Measurements from ENCODE around the gene TNFRSF18. TPM values are rescaled to one million over a fixed set of nuclear protein-coding genes. Genes with fewer than 3 reads are reported as not detected.
"Not testable (repeated sequence)": the region's sequence is repeated elsewhere in the genome, so short reads cannot be mapped to it uniquely, and the experiment has no call there.

The TNFRSF18 gene
- polyA plus RNA-seq, 1 donor from 2014 or later, result not detected

DNA sequence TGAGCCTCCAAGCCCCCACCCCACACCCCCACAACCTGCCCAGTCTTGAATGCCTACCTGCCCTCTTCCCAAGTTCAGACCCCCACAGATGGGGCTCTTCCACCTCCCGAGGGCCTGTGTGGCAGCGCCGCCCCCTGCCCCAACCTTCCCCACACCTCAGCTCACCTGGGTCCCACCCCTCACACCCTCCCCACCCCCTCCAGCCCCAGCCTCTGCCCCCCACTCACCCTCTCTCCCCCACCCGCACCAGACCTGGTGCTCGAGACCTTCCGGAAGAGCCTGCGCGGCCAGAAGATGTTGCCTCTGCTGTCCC is 9.2 kb downstream of the TNFRSF18 start:
- peaks cover 7% of the 10 kb centered on the region for H3K27me3 ChIP-seq (ENCODE audit: insufficient read depth, low read depth, low read length)
- TF ChIP-seq TAF1 (IDR thresholded peaks at IDR 0.05; ENCODE audit: low read depth) (no peak), SMC3 (conservative IDR thresholded peaks at IDR 0.05; ENCODE audit: poor library complexity) (no peak), MXI1 (conservative IDR thresholded peaks at IDR 0.05; ENCODE audit: poor library complexity, severe bottlenecking) (no peak), EZH2 (IDR thresholded peaks at IDR 0.05; ENCODE audit: borderline replicate concordance, insufficient read depth, low read length, poor library complexity, severe bottlenecking) (no peak), RAD21 (conservative IDR thresholded peaks at IDR 0.05) (no peak), POLR2AphosphoS5 (IDR thresholded peaks at IDR 0.05) (no peak), EP300 (conservative IDR thresholded peaks at IDR 0.05; ENCODE audit: poor library complexity, severe bottlenecking) (no peak)
- TF ChIP-seq, protein P1, sequence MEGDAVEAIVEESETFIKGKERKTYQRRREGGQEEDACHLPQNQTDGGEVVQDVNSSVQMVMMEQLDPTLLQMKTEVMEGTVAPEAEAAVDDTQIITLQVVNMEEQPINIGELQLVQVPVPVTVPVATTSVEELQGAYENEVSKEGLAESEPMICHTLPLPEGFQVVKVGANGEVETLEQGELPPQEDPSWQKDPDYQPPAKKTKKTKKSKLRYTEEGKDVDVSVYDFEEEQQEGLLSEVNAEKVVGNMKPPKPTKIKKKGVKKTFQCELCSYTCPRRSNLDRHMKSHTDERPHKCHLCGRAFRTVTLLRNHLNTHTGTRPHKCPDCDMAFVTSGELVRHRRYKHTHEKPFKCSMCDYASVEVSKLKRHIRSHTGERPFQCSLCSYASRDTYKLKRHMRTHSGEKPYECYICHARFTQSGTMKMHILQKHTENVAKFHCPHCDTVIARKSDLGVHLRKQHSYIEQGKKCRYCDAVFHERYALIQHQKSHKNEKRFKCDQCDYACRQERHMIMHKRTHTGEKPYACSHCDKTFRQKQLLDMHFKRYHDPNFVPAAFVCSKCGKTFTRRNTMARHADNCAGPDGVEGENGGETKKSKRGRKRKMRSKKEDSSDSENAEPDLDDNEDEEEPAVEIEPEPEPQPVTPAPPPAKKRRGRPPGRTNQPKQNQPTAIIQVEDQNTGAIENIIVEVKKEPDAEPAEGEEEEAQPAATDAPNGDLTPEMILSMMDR (IDR thresholded peaks at IDR 0.05; ENCODE audit: poor library complexity, severe bottlenecking), result no peak
- TF ChIP-seq, protein P2, sequence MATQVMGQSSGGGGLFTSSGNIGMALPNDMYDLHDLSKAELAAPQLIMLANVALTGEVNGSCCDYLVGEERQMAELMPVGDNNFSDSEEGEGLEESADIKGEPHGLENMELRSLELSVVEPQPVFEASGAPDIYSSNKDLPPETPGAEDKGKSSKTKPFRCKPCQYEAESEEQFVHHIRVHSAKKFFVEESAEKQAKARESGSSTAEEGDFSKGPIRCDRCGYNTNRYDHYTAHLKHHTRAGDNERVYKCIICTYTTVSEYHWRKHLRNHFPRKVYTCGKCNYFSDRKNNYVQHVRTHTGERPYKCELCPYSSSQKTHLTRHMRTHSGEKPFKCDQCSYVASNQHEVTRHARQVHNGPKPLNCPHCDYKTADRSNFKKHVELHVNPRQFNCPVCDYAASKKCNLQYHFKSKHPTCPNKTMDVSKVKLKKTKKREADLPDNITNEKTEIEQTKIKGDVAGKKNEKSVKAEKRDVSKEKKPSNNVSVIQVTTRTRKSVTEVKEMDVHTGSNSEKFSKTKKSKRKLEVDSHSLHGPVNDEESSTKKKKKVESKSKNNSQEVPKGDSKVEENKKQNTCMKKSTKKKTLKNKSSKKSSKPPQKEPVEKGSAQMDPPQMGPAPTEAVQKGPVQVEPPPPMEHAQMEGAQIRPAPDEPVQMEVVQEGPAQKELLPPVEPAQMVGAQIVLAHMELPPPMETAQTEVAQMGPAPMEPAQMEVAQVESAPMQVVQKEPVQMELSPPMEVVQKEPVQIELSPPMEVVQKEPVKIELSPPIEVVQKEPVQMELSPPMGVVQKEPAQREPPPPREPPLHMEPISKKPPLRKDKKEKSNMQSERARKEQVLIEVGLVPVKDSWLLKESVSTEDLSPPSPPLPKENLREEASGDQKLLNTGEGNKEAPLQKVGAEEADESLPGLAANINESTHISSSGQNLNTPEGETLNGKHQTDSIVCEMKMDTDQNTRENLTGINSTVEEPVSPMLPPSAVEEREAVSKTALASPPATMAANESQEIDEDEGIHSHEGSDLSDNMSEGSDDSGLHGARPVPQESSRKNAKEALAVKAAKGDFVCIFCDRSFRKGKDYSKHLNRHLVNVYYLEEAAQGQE (IDR thresholded peaks at IDR 0.05; ENCODE audit: borderline replicate concordance), result no peak
- no peaks in the 10 kb centered on the region for H3K79me2 ChIP-seq (replicated peaks; ENCODE audit: insufficient read depth, low read length)

DNA sequence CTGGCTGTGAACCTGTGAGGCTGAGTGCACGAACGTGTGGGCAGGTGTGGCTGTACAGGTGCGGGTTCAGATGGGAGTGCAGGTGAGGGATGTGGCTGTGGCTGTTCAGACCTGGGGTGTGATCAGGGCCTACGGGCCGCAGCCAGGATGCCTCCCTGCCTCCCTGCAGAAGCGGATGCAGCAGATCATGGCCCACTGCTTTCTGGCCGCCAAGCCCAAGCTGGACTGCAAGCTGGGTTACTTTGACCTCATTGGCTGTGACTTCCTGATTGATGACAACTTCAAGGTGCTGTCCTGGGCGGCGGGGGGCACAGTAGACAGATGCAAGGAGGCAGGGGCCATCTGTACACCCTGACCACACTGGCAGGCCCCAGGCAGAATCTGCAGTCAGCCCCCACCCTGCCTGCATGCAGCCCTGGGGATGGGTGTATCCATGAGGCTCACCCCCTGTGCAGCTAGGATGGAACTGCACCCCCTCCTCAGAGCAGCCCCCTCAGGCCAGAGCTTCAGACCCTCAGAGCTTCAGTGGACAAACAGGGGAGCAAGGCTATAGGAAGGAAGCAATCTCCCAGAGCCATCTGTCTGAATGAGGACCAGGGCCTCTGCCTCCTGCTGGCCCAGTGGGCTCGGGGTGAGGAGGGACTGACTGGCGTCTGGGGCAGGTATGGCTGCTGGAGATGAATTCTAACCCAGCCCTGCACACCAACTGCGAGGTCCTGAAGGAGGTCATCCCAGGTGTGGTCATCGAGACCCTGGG is 9.8 kb downstream of the TNFRSF18 start:
- H3K9me2 ChIP-seq (ENCODE audit: insufficient read depth, low read length), result no peaks in the 10 kb centered on the region
- peaks cover 7% of the 10 kb centered on the region for H3K27me3 ChIP-seq (ENCODE audit: insufficient read depth, low read depth, low read length)
- H3K9ac ChIP-seq (ENCODE audit: low read length), result no peak overlapping the region
- H4K20me1 ChIP-seq (ENCODE audit: insufficient read depth), result no peaks in the 10 kb centered on the region
- no peak overlapping the region for H3K27ac ChIP-seq (ENCODE audit: low read length)
- no peak overlapping the region for H3K4me3 ChIP-seq (ENCODE audit: low read length)
- H3K36me3 ChIP-seq (ENCODE audit: insufficient read depth, low read length), result no peaks in the 10 kb centered on the region
- no peak for TF ChIP-seq EZH2 (IDR thresholded peaks at IDR 0.05; ENCODE audit: borderline replicate concordance, insufficient read depth, low read length, poor library complexity, severe bottlenecking)
- no peak for TF ChIP-seq SMC3 (conservative IDR thresholded peaks at IDR 0.05; ENCODE audit: poor library complexity)
- no peak for TF ChIP-seq MXI1 (conservative IDR thresholded peaks at IDR 0.05; ENCODE audit: poor library complexity, severe bottlenecking)
- TF ChIP-seq POLR2AphosphoS5 (IDR thresholded peaks at IDR 0.05), result no peak
- TF ChIP-seq EP300 (conservative IDR thresholded peaks at IDR 0.05; ENCODE audit: poor library complexity, severe bottlenecking), result no peak
- no peak for TF ChIP-seq RAD21 (conservative IDR thresholded peaks at IDR 0.05)
- TF ChIP-seq, protein P2 (IDR thresholded peaks at IDR 0.05; ENCODE audit: borderline replicate concordance), result no peak
- TF ChIP-seq, protein P1 (IDR thresholded peaks at IDR 0.05; ENCODE audit: poor library complexity, severe bottlenecking), result no peak
- no peak for TF ChIP-seq TAF1 (IDR thresholded peaks at IDR 0.05; ENCODE audit: low read depth)
- no peak overlapping the region for H3K4me2 ChIP-seq (ENCODE audit: low read length)
- H3F3A ChIP-seq (ENCODE audit: insufficient read depth, low read length, poor library complexity, severe bottlenecking), result no peaks in the 10 kb centered on the region
- H3K79me2 ChIP-seq (replicated peaks; ENCODE audit: insufficient read depth, low read length), result no peaks in the 10 kb centered on the region
- no peaks in the 10 kb centered on the region for H3K9me3 ChIP-seq (ENCODE audit: low read length)
- H2AFZ ChIP-seq (ENCODE audit: low read depth, low read length), result no peak overlapping the region

More for the DNA sequence above, 9.2 kb downstream of the TNFRSF18 start:
- Histone ChIP-seq H3K9me2 (ENCODE audit: insufficient read depth, low read length) (no peaks in the 10 kb centered on the region), H3F3A (ENCODE audit: insufficient read depth, low read length, poor library complexity, severe bottlenecking) (no peaks in the 10 kb centered on the region), H2AFZ (ENCODE audit: low read depth, low read length) (no peak overlapping the region), H3K9me3 (ENCODE audit: low read length) (no peaks in the 10 kb centered on the region), H3K27ac (ENCODE audit: low read length) (no peak overlapping the region), H3K9ac (ENCODE audit: low read length) (no peak overlapping the region), H4K20me1 (ENCODE audit: insufficient read depth) (no peaks in the 10 kb centered on the region), H3K4me2 (ENCODE audit: low read length) (no peak overlapping the region), H3K4me3 (ENCODE audit: low read length) (no peak overlapping the region), H3K36me3 (ENCODE audit: insufficient read depth, low read length) (no peaks in the 10 kb centered on the region)

DNA sequence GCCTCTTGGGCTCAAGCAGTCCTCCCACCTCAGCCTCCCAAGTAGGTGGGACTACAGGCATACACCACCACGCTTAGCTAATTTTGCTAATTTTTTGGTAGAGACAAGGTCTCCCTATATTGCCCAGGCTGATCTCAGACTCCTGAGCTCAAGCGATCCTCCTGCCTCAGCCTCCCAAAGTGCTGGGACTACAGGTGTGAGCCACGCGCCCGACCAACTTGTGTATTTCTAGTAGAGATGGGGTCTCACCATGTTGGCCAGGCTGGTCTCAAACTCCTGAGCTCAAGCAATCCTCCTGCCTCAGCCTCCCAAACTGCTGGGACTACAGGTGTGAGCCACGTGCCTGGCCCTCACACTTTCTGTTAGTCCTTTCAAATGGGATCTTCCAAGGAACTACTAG is 10.7 kb downstream of the TNFRSF18 start:
- not testable (repeated sequence) for H3K4me3 ChIP-seq (ENCODE audit: low read length); H3K27ac ChIP-seq (ENCODE audit: low read length); H3K9ac ChIP-seq (ENCODE audit: low read length); H3F3A ChIP-seq (ENCODE audit: insufficient read depth, low read length, poor library complexity, severe bottlenecking); H3K4me2 ChIP-seq (ENCODE audit: low read length); H3K27me3 ChIP-seq (ENCODE audit: insufficient read depth, low read depth, low read length); H3K9me3 ChIP-seq (ENCODE audit: low read length); H2AFZ ChIP-seq (ENCODE audit: low read depth, low read length); H3K9me2 ChIP-seq (ENCODE audit: insufficient read depth, low read length); H3K36me3 ChIP-seq (ENCODE audit: insufficient read depth, low read length); H3K79me2 ChIP-seq (replicated peaks; ENCODE audit: insufficient read depth, low read length); H4K20me1 ChIP-seq (ENCODE audit: insufficient read depth)

Measured in neural cell (in vitro differentiated cells).